Hippocampal formation (tissue), 2 donors: Measurements from ENCODE around the gene ITFG2.
"Not testable (repeated sequence)": the region's sequence is repeated elsewhere in the genome, so short reads cannot be mapped to it uniquely, and the experiment has no call there.

ENCODE experiments used
- DNase-seq, 2 donors: peaks; one replicate each; lab custom pipeline; 2025; lab: John Stamatoyannopoulos, UW

Gene ITFG2

DNA sequence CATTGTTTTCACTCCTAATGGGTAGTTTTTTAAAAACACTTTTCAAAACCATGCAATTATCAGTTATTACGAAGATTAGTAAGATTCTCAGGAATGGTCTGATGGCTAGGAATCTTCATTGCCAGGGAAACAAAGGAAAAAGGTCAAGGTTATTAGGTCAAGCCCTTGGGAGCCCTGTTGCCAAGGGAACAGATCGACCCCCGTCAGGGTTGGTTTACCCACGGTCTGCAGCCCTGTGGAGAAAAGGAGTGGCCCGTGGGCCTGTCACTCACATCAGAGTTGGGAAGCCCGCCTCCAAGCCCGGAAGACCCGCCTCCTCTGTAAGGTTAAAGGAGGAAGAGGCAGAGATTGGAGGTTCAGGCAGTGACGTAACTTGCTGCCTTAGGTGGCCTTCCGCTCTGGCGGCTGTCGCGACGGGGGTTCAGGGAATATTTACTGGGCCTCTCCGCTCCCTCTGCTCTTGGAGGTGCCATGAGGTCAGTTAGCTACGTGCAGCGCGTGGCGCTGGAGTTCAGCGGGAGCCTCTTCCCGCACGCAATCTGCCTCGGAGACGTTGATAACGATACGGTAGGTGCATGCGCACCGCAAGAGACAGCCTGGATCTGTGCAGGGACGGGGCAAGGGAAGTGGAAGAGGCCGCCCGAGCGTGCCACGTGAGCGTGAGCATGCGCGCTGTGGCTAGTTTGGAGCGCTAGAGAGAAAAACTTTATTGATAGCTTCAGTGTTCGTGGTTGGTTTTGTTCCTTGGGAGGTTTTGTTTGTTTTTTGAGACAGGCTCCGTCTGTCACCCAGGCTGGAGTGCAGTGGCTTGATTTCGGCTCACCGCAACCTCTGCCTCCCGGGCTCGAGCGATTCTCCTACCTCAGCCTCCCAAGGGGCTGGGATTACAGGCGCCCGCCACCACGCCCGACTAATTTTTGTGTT is at the start of gene ITFG2:
Gene ITFG2 (plus strand): TSS at position 379 of the 924 bp plus-strand sequence. CDS start 93 bp downstream, at position 472.
- peak; percentile 97 to 99 for DNase-seq

DNA sequence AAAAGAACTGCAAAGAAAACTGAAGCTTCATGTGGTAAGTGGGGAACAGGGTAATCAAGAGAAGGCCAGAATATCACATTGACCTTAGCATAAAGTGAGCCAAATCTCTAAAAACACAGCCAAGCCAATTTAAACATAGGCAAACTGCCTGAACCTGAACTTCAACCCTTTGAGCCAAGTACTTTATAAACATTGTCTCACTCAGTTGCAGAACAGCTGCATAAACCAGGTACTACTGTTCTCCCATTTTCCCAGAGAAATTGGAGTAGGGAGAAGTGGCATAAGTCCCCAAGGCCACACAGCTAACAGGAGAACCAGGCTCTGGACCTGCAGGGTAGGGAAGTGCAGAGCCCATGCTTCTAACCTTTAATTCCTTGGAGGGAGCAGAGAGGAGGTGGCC is 48.1 kb upstream of the ITFG2 start:
- DNase-seq, result no peak

DNA sequence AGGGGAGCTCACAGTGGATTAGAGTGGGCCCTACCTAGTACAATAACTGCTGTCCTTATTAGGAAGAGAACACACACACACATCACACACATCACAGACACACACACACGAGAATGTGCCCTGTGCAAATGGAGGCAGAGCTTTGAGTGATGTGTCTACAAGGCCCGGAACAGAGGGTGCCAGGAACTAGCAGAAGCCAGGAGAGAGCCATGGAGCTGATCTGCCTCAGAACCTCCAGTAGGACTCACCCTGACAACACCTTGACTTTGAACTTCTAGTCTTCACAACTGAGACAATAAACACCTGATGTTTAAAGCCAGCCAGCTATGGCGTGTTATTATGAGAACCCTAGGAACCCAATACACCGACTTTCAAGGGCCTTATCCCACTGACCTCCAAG is 47.4 kb upstream of the ITFG2 start:
- no peak for DNase-seq

DNA sequence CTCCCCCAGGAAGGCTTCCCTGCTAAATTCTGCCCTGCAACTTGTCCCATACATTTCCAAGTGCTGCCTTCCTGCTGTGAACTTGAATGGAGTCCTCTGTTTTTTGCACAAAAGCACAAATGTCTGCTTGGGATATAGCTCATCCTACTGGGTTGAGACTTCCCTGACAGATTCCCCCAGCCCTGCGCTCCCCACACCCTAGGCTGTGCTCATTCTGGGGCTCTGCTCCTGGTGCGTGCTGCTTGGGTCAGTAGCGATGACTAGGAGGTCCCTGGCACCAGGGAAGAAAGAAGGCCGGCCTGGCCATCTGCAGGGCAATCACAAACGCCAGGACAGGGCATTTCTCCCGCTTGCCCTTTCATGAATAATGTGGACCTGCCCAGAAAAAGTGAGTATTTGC is 46.9 kb upstream of the ITFG2 start:
- no peak for DNase-seq

DNA sequence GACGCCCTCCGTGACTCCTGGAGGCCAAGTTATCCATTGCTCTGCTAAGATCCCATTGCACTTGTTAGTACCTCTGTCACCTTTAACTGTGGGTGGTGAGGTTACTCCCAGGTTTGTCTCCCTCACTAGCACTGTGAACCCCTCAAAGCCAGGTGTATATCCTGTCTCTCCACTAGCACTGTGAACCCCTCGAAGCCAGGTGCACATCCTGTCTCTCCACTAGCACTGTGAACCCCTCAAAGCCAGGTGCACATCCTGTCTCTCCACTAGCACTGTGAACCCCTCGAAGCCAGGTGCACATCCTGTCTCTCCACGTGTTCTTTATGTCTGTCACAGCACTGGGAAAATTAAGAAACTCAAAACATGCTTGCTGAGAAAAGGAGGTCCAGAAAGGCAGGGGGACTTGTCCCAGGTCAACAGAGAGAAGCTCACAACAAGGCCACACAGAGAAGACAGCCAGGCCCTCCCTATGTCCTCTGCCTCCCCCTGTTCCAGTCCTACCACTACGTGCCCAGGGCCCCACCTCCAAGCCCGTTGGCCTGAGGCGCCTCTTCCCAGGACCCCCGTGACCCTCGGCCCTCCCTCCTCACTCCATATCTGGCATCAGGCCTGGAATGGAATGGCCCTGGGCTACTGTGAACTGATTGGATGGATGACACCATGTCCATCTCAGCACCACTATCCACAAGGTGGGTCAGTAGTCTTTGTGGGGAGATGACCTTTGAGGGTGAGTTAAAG is 44.1 kb upstream of the ITFG2 start:
- DNase-seq, result no peak

DNA sequence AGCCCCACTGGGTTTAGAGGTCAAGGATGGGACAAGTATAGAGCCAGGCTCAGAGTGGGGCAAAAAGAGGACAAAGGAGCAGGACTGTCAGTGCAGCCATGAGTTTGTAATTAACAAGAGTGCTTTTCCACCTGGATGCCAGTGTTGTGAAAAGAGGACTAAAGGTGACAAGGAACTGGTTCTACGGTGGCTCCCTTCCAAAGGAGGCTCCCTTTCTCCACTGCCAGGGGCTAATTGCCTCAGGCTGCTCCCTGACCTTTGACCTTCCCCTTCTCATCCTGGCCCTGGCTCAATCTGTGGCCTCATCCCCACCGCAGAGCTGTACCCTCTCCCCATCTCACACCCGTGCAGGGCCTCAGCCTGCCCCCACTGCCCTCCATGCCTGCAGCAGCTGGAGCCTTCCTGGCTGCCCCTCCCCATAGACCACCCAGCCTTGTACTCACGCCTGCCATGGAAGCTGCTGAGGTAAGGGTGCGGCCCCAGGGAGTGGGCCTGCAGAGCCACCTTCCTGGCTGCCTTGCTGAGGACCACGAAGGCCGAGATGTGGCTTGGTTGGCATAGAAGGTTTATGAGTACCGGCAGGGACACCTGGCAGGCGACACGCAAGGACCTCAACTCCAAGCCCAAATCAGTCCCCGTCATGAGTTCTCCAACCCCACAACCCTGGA is 42.5 kb upstream of the ITFG2 start:
- DNase-seq, result no peak

DNA sequence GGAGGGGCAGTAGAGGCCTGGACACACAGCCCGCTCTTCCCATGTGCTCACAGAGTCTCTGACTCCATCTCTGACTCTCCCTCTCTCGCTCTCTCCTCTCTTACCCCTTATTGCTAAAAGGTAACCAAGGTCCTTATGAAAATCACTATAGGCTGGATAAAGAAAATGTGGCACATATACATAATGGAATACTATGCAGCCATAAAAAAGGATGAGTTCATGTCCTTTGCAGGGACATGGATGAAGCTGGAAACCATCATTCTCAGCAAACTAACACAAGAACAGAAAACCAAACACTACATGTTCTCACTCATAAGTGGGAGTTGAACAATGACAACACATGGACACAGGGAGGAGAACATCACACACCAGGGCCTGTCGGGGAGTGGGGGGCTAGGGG is 41.9 kb upstream of the ITFG2 start:
- not testable (repeated sequence) for DNase-seq

DNA sequence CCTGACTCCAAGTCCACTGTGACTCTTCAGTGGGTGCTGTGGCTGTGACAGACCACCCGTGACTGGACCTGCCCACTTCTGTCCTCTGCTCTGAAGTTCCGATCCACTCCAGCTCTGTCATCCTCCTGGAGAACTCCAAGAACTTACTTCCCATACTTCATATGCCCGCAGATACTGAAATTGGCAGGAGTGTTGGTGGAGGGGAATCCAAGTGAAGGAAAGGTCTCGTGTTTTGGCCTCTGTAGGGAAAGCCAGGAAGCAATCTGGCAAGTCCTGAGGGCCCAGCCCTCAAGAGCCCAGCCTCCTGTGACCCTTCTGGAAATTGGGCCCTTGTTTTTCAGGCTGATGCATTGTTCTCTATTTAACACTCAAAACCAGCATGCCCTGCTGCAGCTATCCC is 40.1 kb upstream of the ITFG2 start:
- DNase-seq, result no peak

DNA sequence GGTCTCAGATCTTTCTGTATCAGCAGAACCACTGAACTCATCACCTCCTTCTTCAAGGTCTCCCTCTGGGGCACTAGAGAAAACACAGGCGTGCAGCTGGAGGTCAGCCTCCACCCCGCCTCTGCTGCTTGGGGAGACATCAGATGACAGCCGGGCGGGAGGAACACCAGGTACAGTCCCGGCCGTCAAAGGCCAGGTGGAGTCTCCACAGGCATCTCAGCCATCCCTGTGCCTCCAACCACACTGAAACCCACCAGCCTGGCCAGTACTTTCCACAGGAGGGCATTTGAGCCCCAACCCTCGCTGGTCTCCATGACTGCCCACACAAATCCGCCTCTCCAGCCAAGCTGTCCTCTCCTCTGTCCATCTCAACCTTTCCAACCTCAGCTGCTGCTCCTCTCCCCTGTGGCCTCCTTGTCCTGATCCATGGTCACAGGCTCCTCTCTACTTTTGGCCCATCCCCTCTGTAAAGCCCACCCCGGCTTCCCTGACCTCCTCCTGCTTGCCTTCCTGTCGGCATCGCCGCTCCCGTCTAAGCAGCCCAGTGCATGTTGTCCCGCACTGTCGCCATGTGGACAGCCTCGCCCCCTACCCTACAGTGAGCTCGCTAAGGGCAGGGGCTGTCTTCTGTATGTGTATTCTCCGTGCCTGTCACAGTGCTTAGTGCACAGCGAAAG is 39.1 kb upstream of the ITFG2 start:
- DNase-seq, result no peak

DNA sequence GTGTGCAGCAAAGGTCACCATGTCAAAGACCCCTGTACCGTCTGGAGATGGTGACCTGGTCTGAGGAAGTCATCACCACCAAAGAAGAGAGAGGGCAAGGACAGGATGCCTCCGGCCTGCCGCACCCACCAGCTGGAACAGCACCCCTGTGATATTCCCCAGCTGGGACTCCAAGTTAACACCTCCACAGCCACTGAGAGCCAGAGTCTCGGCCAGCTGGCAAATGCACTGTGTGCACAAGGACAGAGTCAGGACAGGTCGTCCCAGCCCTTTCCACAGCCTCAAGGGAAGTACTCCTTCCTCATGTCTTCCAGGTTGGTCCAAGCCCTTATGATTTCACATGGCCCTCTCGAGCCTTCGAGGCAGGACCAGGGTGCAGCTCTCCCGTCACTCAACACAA is 37.0 kb upstream of the ITFG2 start:
- no peak for DNase-seq

DNA sequence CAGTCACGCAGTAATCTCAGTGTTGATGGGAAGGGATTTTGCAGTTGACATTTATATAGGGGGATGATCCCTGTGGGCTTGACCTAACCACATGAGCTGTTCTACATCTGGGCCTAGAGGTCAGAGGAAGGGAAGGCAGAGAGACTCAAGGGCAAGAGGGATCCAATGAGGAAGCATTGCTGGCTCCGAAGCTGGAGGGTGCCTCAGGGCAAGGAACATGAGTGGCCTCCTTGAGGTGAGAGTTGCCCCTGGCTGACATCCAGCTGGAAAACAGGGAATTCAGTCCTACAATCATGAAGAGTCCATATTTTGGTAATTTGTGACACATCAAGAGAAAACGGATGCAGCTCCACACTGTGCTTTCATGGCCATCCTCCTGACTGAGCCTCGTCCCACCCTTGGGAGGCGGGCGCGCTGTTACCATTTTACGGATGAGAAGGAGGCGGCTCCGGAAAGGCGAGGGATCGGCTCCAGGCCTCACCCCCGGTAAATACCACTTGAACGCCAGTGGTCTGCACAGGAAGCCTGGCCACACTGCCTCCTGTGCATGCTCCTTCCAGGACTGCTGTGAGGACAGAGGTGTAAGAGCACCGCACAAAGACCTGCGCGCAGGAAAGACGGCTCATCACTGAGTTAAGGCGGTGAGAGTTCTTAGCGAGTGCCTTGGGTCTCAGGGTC is 36.2 kb upstream of the ITFG2 start:
- no peak for DNase-seq

DNA sequence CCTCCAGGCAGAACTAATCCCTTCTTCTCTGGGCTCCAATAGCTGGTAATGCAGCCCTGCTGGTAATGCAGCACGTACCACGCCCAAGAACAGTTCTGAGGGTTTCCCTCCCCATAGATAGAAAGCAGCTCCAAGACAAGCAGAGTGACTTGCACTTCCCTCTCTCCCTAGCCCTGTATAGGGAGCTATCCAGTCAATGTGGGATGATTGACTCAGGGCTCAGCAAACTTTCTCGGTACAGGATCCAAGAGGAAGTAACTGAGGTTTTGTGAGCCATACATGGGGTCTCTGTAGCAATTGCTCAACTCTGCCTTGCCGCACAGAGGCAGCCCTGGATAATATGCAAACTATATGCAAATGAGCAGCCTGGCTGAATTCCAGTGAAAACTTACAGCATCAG is 33.2 kb upstream of the ITFG2 start:
- DNase-seq, result no peak

DNA sequence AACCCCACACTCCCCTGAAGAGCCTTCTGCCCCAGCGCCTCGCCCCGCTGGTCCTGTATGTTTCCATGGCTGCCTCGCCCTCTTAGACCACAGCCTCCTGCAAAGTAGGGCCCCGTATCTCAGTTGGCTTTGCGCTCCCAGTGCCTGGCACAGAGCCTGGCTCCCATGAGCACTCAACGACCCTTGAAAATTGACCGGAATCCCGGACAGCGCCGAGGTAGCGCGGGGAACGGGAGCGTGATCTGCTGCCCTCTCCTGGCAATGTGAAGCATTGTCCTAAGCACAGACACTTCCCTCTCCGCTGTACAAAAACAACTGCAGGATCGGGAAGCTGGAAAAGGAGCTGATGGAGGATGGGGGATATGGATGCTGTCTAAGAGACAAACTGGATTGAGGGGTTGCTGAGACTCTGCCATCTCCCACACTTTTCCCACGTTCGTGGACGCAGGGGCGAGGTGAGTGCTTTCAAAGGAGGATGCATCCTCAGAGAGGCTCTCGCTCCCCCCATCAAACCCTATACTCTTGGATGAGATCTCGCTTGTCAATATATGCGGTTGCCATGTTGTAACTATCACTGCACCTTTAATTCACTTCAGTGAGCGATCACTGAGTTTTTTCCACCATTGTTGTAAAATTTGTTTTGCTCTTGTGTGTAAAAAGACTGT is 28.4 kb upstream of the ITFG2 start:
- DNase-seq, result peak; percentile 59 to 73

DNA sequence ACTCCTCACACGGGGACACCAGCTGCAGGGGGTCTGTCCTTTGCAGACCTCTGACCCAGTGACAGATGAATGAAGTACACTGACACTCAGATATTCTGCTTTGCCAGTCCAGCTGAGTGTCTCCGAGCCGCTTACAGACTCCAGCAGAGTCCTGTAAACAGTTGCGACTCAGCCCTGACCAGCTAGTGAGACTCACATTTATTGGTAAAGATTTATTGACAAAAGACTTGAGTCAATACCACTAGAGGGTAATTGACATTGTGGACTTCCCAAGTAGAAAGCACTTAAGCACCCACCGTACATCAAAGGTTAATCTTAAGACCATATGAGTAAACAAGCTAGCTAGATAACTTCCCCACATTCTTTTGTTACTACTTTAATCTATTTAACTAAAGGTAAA is 27.5 kb upstream of the ITFG2 start:
- no peak for DNase-seq

DNA sequence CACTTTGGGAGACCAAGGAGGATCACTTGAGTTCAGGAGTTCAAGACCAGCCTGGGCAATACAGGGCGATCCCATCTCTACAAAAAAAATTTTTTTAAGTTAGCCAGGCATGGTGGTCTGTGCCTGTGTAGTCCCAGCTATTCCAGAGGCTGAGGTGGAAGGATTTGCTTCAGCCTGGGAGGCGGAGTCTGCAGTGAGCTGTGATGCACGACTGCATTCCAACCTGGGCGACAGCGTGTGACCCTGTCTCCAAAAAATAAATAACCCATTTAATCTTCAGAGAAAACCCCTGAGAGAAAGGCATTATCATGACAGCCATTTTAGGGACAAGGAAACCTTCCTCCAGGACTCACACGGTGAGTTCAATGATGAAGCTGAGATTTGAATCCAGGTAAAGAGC is 21.4 kb upstream of the ITFG2 start:
- DNase-seq, result no peak

DNA sequence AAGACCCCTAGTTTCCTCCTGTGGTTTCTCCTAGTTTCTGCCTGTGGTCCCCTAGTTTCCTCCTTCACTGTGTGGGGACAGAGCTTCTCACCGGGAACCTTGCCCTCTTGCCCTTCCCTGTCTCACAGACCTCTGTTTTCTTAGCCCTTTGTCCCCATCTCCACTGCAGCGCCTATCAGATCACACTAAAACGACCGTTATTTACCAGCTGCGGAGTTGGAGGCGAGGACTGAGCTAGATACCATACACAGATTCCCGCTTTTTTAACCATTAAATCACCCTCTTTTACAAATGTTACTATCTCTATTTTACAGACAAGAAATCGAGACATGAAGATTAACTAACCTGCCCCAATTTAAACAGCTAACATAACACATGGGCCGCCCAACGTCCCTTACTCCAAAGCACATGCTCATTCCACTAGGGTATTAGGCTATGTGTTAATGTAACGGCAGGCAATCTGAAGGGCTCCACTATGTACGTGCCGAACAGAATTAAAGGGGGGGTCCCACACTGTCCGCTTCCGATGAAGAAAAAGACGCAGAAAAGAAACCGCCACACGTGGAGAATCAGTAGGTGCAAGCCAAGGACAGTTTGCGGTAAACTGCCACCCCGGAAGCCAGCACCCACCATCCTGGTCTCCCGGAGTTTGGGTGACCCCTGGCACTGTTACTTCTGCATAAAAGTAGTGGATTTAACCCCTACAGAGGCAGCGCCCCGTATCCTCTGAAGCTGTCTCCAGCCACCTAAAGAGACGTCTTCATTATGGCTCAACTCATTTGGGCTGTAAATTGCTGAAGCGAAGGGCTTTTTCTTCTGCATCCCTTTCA is 19.6 kb upstream of the ITFG2 start:
- no peak for DNase-seq

DNA sequence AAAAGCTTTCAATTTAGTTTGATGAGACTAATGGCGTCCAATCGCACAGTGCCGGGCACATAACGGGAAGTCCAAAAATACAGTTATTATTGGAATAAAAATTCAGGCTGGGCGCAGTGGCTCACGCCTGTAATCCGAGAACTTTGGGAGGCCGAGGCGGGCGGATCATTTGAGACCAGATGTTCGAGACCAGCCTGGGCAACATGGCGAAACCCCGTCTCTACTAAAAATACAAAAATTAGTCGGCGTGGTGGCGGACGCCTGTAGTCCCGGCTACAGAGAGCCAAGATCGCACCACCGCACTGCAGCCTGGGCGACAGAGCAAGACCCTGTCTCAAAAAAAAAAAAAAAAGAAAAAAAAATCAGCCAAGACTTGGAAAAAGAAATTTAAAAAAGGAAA is 18.9 kb upstream of the ITFG2 start:
- DNase-seq, result no peak

DNA sequence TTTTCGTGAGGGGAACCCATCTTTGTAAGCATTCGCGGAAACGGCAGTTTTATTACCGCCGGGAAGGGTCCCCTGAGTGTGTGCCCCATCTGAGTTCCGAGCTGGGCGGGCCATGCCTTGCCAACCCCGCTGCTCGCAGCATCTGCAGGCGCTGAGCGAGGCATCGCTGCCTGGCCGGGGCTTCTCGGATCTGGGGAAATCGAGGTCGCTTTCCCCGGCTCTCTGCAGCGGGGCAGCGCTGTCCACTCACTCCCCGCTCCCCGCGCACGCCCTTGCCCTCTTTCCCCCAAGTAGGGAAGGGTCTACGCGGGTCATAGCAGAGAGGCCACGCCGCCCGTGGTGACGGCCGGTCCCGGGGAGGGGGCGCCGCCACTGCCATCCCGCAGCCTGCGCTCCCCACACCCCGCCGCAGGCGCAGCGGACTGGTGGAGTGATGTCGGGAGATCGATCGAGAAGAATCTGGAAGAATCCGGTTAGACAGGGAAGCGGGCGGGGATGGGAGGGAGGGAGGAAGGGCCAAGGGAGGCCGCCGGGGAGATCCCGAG is 18.2 kb upstream of the ITFG2 start:
- DNase-seq, result peak; percentile 63 to 79

DNA sequence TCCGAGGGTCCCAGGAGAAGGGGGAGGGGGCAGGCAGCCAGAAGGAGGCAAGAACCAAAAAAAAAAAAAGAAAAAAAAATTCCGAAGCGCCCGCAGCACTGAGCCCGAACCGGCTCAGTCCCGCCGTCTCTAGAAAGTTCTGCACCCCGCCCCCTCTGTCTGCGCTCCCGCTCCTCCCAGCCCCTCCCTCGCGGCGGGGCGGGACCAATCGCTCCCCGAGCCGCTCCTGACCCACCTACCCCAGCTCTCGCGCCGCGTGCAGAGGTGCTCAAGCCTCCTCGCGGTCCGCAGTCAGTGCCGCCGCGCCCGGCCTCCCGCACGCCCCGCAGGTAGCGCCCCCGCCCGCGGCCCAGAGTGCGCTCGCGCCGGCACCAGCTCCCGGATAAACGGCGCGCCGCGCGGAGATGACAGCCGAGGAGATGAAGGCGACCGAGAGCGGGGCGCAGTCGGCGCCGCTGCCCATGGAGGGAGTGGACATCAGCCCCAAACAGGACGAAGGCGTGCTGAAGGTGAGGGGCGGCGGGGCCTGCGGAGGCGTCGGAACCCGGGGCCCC is 17.7 kb upstream of the ITFG2 start, which contains the start of gene FKBP4:
Gene FKBP4 (plus strand): TSS at position 235 of the 554 bp plus-strand sequence. CDS start 170 bp downstream, at position 405.
- DNase-seq, result peak; percentile 88 to 91
